SK-N-SH treated with all-trans-retinoic acid at 6 μM for 48 hours (cell line): ENCODE data around the gene PSPN.

ENCODE experiments used
- ARNTL ChIP-seq: fragments of 450-650 bp; formaldehyde crosslinking; IDR thresholded peaks from 2 replicates; pipeline ENCODE4 v1.5.0; 2020; ENCODE audit warnings: low read depth, mild to moderate bottlenecking, moderate library complexity, borderline replicate concordance
- BACH2 ChIP-seq: fragments of 250-450 bp; sonication (Bioruptor Pico); IDR thresholded peaks from 2 replicates; pipeline ENCODE4 v1.9.0; 2021; ENCODE audit warnings: mild to moderate bottlenecking, borderline replicate concordance
- CSDC2 ChIP-seq: fragments of 250-450 bp; sonication (Bioruptor Pico); IDR thresholded peaks from 2 replicates; pipeline ENCODE4 v1.5.0; 2020; ENCODE audit warnings: mild to moderate bottlenecking, moderate library complexity
- CSRNP3 ChIP-seq: fragments of 250-450 bp; sonication (Bioruptor Pico); IDR thresholded peaks from 2 replicates; pipeline ENCODE4 v1.5.1; 2021; ENCODE audit warnings: mild to moderate bottlenecking, moderate library complexity
- GLIS3 ChIP-seq: fragments of 250-450 bp; sonication (Bioruptor Pico); IDR thresholded peaks from 2 replicates; pipeline ENCODE4 v1.5.0; 2020; ENCODE audit warnings: mild to moderate bottlenecking, moderate library complexity
- POU6F1 ChIP-seq: fragments of 250-450 bp; sonication (Bioruptor Pico); IDR thresholded peaks from 2 replicates; pipeline ENCODE4 v1.8.0; 2021; ENCODE audit warnings: low read depth, mild to moderate bottlenecking, moderate library complexity, borderline replicate concordance
- RARB ChIP-seq: fragments of 250-450 bp; sonication (Bioruptor Pico); IDR thresholded peaks from 2 replicates; pipeline ENCODE4 v1.8.0; 2021; ENCODE audit warnings: mild to moderate bottlenecking, moderate library complexity
- SNAI2 ChIP-seq: fragments of 250-450 bp; sonication (Bioruptor Pico); IDR thresholded peaks from 2 replicates; pipeline ENCODE4 v1.5.0; 2020; ENCODE audit warnings: mild to moderate bottlenecking, moderate library complexity
- TCF4 ChIP-seq: fragments of 250-450 bp; sonication (Bioruptor Pico); IDR thresholded peaks from 2 replicates; pipeline ENCODE4 v1.8.0; 2021; ENCODE audit warnings: mild to moderate bottlenecking, moderate library complexity, borderline replicate concordance
- TSHZ2 ChIP-seq: fragments of 250-450 bp; sonication (Bioruptor Pico); IDR thresholded peaks from 2 replicates; pipeline ENCODE4 v1.5.0; 2020; ENCODE audit warnings: mild to moderate bottlenecking, moderate library complexity
- ZFP3 ChIP-seq: fragments of 250-450 bp; sonication (Bioruptor Pico); IDR thresholded peaks from 2 replicates; pipeline ENCODE4 v1.5.0; 2020; ENCODE audit warnings: mild to moderate bottlenecking, moderate library complexity
- ZFP30 ChIP-seq: fragments of 450-650 bp; formaldehyde crosslinking; IDR thresholded peaks from 2 replicates; pipeline ENCODE4 v1.5.0; 2022; ENCODE audit warnings: mild to moderate bottlenecking, moderate library complexity
- TF ChIP-seq, protein P1 (sequence below): fragments of 250-450 bp; sonication (Bioruptor Pico); IDR thresholded peaks from 2 replicates; pipeline ENCODE4 v1.8.0; 2020; ENCODE audit warnings: mild to moderate bottlenecking, moderate library complexity, borderline replicate concordance

DNA sequence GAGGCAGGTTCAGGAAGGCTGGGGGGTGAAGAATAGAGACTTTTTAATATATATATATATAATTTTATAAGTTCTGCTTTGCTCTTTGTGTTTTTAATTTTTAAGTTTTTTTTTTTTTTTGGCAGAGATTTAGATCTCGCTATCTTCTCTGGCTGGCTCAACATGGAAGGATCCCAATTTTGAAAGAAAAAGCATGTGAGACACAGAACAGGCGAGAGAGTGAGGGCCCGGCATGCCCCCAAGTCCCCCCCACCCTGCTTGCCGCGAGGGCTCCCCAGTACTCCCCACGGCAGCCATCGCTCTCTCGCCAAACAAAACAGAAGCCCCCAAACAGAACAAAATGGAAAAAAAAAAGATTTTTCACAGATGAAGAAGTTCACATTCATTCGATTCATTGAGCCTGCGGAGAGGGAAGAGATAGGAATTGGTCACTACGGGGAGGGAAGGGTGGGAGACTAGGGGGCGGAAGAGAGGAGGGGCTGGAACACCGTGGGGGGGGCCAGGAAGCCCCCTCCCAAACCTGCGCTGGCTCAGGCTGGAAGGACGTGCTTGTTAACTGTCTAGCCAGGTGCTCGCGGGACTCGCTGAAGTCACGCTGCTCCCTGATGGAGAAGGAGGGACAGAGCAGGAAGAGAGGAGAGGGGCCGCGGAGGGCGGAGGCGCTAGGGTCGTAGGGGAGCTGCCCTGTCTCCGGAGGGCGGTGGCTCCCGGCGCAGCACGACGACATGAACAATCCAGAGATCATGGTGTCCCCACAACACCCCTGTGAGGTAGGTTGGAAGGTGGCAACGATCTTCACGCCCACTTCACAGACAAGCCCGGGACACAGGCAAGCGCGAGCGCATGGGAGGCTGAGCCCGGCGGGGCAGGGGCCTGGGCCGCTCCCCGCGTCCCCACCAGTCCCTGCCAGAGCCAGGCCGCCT lies 38.2 kb upstream of the PSPN start:
- TF ChIP-seq TSHZ2 (CRISPR knock-in tag): no peak
- no peak for TF ChIP-seq BACH2 (CRISPR knock-in tag)
- no peak for TF ChIP-seq CSRNP3 (CRISPR knock-in tag)
- TF ChIP-seq, protein P1, sequence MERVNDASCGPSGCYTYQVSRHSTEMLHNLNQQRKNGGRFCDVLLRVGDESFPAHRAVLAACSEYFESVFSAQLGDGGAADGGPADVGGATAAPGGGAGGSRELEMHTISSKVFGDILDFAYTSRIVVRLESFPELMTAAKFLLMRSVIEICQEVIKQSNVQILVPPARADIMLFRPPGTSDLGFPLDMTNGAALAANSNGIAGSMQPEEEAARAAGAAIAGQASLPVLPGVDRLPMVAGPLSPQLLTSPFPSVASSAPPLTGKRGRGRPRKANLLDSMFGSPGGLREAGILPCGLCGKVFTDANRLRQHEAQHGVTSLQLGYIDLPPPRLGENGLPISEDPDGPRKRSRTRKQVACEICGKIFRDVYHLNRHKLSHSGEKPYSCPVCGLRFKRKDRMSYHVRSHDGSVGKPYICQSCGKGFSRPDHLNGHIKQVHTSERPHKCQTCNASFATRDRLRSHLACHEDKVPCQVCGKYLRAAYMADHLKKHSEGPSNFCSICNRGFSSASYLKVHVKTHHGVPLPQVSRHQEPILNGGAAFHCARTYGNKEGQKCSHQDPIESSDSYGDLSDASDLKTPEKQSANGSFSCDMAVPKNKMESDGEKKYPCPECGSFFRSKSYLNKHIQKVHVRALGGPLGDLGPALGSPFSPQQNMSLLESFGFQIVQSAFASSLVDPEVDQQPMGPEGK (CRISPR knock-in tag): no peak
- TF ChIP-seq POU6F1 (CRISPR knock-in tag): no peak
- no peak for TF ChIP-seq ZFP3
- no peak for TF ChIP-seq TCF4 (CRISPR knock-in tag)
- no peak for TF ChIP-seq ARNTL
- no peak for TF ChIP-seq SNAI2 (CRISPR knock-in tag)
- no peak for TF ChIP-seq ZFP30 (CRISPR knock-in tag)
- no peak for TF ChIP-seq GLIS3 (CRISPR knock-in tag)
- no peak for TF ChIP-seq RARB (CRISPR knock-in tag)
- TF ChIP-seq CSDC2 (CRISPR knock-in tag): no peak
